Sigmoid colon (tissue), 7 donors: ENCODE measurements around the gene DAGLA. TPM values are rescaled to one million over a fixed set of nuclear protein-coding genes. Genes with fewer than 3 reads are reported as not detected.

Source experiments
- DNase-seq: peaks from one replicate; pipeline ENCODE4 v3.0.0-alpha.2; 2019
- H3K27ac ChIP-seq, 4 donors: fragments of 200-600 bp; sonication (generic); one replicate each; pipeline ENCODE4 v1.5.1; 2016 to 2019; ENCODE audit warnings: mild to moderate bottlenecking in 1 of 4
- H3K27me3 ChIP-seq, 3 donors: fragments of 200-600 bp; sonication (generic); one replicate each; pipeline ENCODE4 v1.5.1; 2019; ENCODE audit warnings: mild to moderate bottlenecking in 1 of 3
- H3K36me3 ChIP-seq, 4 donors: fragments of 200-600 bp; sonication (generic); one replicate each; pipeline ENCODE4 v1.5.1; 2016 to 2019
- H3K4me1 ChIP-seq, 4 donors: fragments of 200-600 bp; sonication (generic); one replicate each; pipeline ENCODE4 v1.5.1; 2017 to 2019
- H3K4me3 ChIP-seq, 4 donors: fragments of 200-600 bp; sonication (generic); one replicate each; pipeline ENCODE4 v1.5.1; 2017 to 2019; ENCODE audit warnings: mild to moderate bottlenecking in 2 of 4, moderate library complexity in 1 of 4
- H3K9me3 ChIP-seq, 4 donors: fragments of 200-600 bp in 3 of 4; sonication (generic) in 3 of 4; one replicate each; pipeline versions ENCODE4 v1.5.1 to v1.6.1; 2013 to 2019
- EP300 ChIP-seq, 4 donors: sonication (generic); formaldehyde crosslinking; IDR thresholded peaks; one replicate each; pipeline ENCODE4 v1.6.1; 2017; ENCODE audit warnings: antibody characterized with exemption in 4 of 4
- POLR2A ChIP-seq, 2 donors: fragments of 450-650 bp; IDR thresholded peaks; one replicate each; pipeline ENCODE4 v1.6.1; 2016; ENCODE audit warnings: antibody characterized with exemption in 2 of 2, mild to moderate bottlenecking in 2 of 2, moderate library complexity in 2 of 2
- POLR2AphosphoS5 ChIP-seq, 4 donors: sonication (generic); formaldehyde crosslinking; IDR thresholded peaks; one replicate each; pipeline ENCODE4 v1.6.1; 2017; ENCODE audit warnings: antibody characterized with exemption in 4 of 4
- WGBS, 2 donors: extraction: QIAGEN DNeasy Blood & Tissue Kit; methylation state at CpG; one replicate each; pipeline ENCODE4 v1.1.7; 2013; 5-methylcytosine and 5-hydroxymethylcytosine counted together
- intact Hi-C: fragments of 100-400 bp; cut with DNase I; formaldehyde crosslinking; loops from one replicate; pipeline ENCODE4 v1.15.1; 2023
- polyA plus RNA-seq, 3 donors: library from polyadenylated mRNA; stranded (reverse); fragments of 200-250 nt; gene quantifications; one replicate each; pipeline ENCODE4 v1.2.3, GENCODE V29; 2013
- total RNA-seq, 4 donors: library from RNA; depleted of rRNA; stranded (reverse); fragments of >200 nt; gene quantifications; one replicate each; pipeline ENCODE4 v1.1.0, GENCODE V29; 2016
- TF ChIP-seq, protein P1 (sequence below), 4 experiments: fragments of 450-650 bp in 3 of 4; fragments of 200-600 bp in 1 of 4; IDR thresholded peaks; one replicate each; pipeline ENCODE4 v1.5.1; 2016 to 2019; ENCODE audit warnings: antibody characterized with exemption in 4 of 4, mild to moderate bottlenecking in 3 of 4, moderate library complexity in 2 of 4
- donor health status: healthy with polysubstance abuse.
- donor health status: Bipolar disorder and iron deficiency.
- donor health status: healthy.

DAGLA gene
- total and polyA plus RNA-seq, 7 donors: 1.8 to 6.2 (median 2.1) TPM

DNA sequence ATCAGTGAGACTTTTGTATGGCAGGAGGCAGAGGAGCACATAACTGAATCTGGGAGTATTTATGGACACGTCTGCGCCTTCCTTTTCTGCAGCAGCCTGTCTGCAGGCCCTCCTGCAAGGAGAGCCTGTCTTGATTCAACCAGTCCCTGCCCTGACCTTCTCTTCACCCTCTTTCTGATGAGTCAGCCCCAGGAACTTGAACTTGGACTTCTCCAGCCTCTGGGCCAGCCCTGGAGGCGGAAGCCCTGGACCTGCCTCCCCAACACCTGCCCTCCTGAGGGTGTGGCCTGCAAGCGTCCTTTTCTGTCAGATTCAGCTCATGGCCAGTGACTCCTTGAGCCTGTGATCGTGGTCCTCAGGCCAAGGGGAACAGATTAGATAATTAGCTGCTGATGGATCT lies 20.0 kb downstream of the DAGLA start:
- WGBS, 2 donors: 13 to 59% methylated on average over 5 of the region's 5 CpGs
- H3K4me1 ChIP-seq: peaks cover 0 to 67% (median 62%) of the 10 kb centered on the region in 4 donors
- peak overlapping the region; percentile 77 to 94 (median 86) for H3K27ac ChIP-seq
- intact Hi-C loops: loop anchor here (2.0 kb wide), 1 partner anchor 19 kb away; the partner anchor contains the start of gene DAGLA
- DNase-seq: no peak
- TF ChIP-seq, protein P1, sequence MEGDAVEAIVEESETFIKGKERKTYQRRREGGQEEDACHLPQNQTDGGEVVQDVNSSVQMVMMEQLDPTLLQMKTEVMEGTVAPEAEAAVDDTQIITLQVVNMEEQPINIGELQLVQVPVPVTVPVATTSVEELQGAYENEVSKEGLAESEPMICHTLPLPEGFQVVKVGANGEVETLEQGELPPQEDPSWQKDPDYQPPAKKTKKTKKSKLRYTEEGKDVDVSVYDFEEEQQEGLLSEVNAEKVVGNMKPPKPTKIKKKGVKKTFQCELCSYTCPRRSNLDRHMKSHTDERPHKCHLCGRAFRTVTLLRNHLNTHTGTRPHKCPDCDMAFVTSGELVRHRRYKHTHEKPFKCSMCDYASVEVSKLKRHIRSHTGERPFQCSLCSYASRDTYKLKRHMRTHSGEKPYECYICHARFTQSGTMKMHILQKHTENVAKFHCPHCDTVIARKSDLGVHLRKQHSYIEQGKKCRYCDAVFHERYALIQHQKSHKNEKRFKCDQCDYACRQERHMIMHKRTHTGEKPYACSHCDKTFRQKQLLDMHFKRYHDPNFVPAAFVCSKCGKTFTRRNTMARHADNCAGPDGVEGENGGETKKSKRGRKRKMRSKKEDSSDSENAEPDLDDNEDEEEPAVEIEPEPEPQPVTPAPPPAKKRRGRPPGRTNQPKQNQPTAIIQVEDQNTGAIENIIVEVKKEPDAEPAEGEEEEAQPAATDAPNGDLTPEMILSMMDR (IDR thresholded peaks at IDR 0.05): no peak
- TF ChIP-seq EP300 (IDR thresholded peaks at IDR 0.05): no peak
- TF ChIP-seq POLR2AphosphoS5 (IDR thresholded peaks at IDR 0.05): no peak
- no peak for TF ChIP-seq POLR2A (IDR thresholded peaks at IDR 0.05)
- H3K27me3 ChIP-seq: no peaks in the 10 kb centered on the region
- no peak overlapping the region for H3K4me3 ChIP-seq
- H3K9me3 ChIP-seq: no peaks in the 10 kb centered on the region
- no peaks in the 10 kb centered on the region for H3K36me3 ChIP-seq

DNA sequence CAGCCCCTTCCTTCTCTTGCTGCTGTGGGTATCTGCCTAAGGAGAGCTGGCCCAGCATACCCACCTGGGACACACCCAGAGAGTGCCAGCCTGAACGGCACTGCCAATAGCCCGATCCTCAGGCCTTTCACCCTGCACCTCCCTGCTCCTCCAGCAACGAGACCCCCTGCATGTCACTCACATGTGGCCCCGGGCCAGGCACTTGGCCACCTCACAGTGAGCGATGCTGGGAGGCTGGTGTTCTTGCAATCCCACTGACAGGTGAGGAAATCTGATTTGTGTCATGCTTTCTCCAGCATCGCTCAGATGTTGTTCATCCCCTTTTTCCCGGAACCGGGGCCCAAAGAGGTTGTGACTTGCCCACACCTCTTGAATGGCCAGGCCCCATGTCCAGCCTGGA lies 20.5 kb downstream of the DAGLA start:
- Histone ChIP-seq H3K27me3 (no peaks in the 10 kb centered on the region), H3K4me1 (peaks cover 0 to 62% (median 57%) of the 10 kb centered on the region in 4 donors), H3K27ac (peak overlapping the region; percentile 77 to 94 (median 86)), H3K9me3 (no peaks in the 10 kb centered on the region), H3K36me3 (no peaks in the 10 kb centered on the region), H3K4me3 (no peak overlapping the region)
- no peak for DNase-seq
- 49 to 82% methylated on average over 8 of the region's 8 CpGs for WGBS, 2 donors
- TF ChIP-seq EP300 (IDR thresholded peaks at IDR 0.05): no peak
- TF ChIP-seq POLR2A (IDR thresholded peaks at IDR 0.05): no peak
- TF ChIP-seq POLR2AphosphoS5 (IDR thresholded peaks at IDR 0.05): no peak
- TF ChIP-seq, protein P1 (IDR thresholded peaks at IDR 0.05): no peak
- intact Hi-C loops: loop anchor here (2.0 kb wide), 1 partner anchor 20 kb away; the partner anchor contains the start of gene DAGLA

DNA sequence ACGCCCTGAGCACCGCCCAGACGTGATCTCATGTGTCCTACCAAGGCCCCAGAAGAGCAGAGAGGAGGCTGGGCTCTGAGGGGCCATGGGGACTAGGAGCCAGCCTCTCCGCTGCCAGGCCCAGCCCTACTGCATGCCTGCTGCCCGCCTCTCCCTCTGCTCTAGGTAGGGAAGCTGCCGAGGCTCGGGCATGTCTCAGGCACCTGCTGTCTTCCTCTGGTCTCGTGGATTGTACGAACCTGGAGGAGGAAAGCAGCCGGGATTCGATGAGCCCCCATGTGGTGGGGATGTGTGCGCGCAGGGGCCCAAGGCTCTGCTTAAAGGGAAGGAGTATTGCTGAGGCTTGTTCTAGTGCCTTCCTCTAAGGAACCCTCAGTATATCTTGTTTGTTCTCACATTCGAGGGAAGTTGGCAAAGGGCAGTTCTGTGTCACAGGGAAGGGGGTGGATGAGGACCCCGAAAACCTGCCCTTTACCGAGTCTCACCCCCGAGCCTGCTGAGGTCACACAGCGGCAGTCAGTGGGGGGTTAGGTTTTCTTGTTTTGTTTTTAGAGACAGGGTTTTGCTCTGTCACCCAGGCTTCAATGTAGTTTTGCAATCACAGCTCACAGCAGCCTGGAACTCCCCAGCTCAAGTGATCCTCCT lies 21.2 kb downstream of the DAGLA start:
- TF ChIP-seq EP300 (IDR thresholded peaks at IDR 0.05): no peak
- TF ChIP-seq, protein P1 (IDR thresholded peaks at IDR 0.05): peak in 2 of 4 experiments; percentile 12 to 27
- peak overlapping the region; percentile 77 to 94 (median 86) for H3K27ac ChIP-seq
- DNase-seq: no peak
- H3K4me1 ChIP-seq: peaks cover 0 to 56% (median 50%) of the 10 kb centered on the region in 4 donors
- WGBS, 2 donors: 30 to 54% methylated on average over 18 of the region's 18 CpGs
- H3K27me3 ChIP-seq: no peaks in the 10 kb centered on the region
- H3K9me3 ChIP-seq: no peaks in the 10 kb centered on the region
- H3K36me3 ChIP-seq: no peaks in the 10 kb centered on the region
- H3K4me3 ChIP-seq: no peak overlapping the region
- intact Hi-C loops: loop anchor here (2.0 kb wide), 1 partner anchor 21 kb away; the partner anchor contains the start of gene DAGLA

DNA sequence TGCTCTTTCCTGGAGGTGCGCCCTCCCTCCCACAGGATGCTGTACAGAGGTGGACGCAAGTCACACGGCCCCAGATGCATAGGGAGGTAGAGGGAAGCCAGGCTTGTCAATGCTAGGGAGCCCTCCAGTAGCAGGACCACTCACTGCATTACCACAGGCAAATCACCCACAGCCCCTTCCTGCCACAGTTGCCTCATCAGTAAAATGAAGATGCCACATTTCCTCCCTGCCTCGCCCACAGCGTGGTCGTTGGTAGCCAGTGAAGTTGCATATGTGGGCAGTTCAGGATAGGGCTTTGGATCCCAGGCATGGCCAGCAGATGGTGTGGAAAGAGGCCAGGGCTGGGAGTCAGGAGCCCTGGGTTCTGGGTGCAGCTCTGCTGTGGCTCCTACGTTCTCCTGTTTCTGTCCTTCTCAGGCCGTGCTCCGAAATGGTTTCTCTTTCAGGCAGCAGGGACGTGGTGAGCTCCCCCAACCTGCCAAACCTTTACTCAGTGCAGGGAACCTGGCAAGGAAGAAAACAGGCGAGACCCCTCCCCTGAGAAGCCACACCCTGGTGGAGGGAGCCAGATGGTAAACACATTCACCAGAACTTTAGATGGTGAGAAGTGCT lies 22.6 kb downstream of the DAGLA start:
- WGBS, 2 donors: 67 to 69% methylated on average over 11 of the region's 11 CpGs

More for the DNA sequence above, 22.6 kb downstream of the DAGLA start:
- TF ChIP-seq POLR2AphosphoS5 (IDR thresholded peaks at IDR 0.05) (no peak), EP300 (IDR thresholded peaks at IDR 0.05) (no peak), POLR2A (IDR thresholded peaks at IDR 0.05) (no peak)
- TF ChIP-seq, protein P1 (IDR thresholded peaks at IDR 0.05): no peak
- Histone ChIP-seq H3K4me1 (peaks cover 0 to 41% (median 36%) of the 10 kb centered on the region in 4 donors), H3K4me3 (no peak overlapping the region), H3K27me3 (no peaks in the 10 kb centered on the region), H3K9me3 (no peaks in the 10 kb centered on the region), H3K27ac (no peak overlapping the region), H3K36me3 (no peaks in the 10 kb centered on the region)
- intact Hi-C loops: no loop called here
- no peak for DNase-seq
